NCI-H2107 treated with DMSO at 0.1 percent for 48 hours (cell line): ENCODE data around the gene MITF.

Experiments
- DNase-seq: peaks from one replicate; lab custom pipeline; 2025; ENCODE audit not compliant: unreplicated experiment; lab: John Stamatoyannopoulos, UW

MITF gene

DNA sequence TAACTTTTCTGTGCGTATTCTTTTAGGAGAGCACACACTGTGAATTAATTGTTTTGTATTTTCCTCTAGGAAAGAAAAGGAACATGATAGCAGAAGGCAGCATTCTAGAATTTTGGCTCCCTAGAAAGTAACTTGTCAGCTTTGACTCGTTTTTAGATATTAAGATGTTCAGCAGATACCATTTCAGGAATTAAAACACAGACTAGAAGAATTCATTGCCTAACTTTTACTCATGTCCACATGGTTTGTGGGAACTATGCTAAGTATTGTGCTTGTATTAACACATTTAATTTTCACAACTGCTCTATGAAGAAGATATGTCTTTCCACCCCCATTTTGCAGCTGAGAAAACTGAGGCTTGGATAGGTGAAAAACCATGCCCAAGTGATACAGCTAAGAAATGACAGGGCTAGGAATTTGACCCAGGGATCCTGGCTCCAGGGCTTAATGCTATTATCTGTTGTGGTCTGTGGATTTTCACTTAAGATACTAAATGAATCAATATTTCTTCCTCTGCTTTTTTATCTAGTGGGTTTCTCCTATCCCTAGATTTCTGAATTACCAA, 128.8 kb downstream of the MITF start:
- DNase-seq = no peak

DNA sequence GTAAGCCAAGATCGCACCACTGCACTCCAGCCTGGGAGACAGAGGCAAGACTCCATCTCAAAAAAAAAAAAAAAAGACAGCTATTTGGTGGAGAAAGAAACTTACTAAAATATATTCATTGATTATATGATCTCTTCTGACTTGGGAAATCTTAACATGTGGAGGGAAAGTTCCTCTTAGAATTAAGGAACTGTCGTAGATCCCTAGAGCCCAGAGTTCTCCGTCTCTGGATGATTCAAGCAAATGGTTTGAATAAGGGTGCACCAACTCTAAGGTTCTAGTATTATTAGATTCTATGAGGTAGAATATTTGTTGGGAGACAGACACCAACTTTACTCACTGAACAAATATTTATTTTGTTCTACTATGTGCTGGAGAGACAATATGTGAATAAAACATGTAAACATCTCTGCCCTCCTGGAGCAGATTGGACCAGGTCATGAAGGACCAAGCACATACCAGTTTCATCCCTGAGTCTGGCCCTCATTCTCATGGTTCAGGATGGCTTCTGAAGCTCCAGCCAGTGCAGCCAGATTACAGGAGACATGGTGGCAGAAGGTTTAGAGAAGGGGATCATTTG, 129.7 kb downstream of the MITF start:
- no peak for DNase-seq

DNA sequence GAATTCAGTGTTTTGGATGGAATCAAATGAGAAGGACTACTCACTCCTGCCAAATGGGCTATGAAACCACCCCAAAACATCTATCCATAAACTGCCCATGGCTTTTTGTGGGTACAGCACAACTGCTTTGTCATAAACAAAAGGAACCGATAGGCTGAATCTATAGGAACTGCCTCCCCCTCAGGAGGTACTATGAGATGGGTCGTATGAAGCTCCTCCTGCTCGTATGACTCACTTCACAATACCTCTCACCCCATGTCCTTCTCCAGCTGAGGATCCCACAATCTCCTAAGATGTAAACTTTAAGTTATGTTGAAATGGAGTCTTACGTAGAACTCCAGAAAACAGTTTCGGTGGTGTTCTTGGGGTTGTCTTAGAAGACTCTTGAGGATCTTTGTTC, 130.4 kb downstream of the MITF start:
- no peak for DNase-seq

DNA sequence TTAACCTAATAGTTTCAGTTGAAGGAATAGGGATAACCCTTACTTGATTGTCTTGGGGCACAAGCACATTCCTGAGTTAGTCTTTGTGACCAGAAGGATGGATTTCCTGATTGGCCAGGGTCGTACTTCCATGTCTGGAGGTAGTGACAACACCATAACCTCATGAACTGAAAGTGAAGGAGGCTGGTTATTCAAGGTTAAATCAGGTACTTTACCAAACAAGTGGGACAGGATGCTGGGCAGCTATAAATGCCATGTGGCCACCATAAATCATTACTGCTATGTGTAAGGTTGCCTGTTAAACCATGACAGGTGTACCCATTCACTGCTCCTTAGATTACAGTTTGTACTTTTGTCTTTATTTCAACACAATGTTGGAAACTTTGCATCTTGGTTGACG, 132.0 kb downstream of the MITF start:
- no peak for DNase-seq

DNA sequence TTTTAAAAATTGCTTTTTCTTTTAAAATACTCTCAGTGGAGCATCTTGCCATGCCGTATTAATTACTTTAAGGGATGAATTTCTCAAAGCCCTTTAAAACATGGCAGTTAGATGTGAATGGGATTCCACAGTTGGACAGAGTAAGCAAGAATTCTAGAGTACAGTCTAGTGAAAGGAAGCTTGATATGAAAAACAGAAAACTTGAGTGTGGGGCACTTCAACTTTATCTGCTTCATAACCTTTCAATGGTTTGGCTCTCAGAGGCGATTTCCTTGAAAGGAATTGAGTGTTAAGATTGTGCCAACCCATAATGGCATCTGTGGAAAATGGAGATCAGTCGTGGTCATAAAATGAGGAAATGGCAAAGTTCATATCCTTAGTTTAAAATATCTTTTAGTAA, 132.6 kb downstream of the MITF start:
- no peak for DNase-seq

DNA sequence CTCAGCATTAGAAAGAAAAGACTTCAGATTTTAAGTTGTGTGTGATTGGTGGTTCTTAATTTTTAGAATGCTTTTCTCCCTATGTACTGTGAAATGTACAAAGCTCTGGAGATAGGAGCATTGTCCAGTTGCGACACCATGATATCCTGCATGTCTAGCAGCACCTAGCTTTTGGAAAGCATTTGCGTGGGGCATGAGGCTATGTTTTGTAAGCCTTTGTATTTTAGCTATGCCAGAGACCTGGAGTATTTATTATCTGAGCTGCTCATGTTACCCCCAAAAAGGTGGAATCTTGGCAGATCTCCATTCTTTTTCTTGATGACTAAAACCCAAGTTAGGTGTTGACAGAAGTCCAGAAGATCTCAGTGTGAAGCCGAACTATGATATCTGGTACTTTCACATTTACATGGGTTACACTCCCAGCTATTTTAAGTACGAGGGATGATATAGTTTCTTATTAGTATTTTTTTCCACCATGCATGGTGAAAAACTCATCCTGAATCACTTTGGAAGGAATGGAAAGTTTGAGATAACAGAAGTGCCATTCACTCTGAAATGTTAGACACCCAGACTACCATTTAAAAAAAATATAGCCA, 133.6 kb downstream of the MITF start:
- no peak for DNase-seq

DNA sequence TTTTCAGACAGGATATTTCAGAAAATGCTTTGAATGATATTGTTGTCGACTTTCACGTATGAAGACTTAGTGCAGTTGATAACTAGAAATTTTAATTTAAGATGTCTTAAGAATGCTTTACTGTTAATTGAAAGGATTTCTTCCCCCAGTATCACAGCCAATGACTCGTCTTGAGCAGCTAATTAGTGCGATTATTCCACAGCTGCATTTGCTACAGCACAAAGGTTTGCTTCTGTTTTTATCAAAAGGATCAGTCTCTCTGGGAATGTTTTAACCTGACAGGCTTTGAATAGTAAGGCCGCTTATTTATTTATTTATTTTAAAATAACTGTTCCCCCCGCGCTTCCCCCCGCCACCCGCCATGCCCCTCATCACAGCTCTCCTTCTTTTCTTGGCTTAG, 136.8 kb downstream of the MITF start:
- DNase-seq = no peak

DNA sequence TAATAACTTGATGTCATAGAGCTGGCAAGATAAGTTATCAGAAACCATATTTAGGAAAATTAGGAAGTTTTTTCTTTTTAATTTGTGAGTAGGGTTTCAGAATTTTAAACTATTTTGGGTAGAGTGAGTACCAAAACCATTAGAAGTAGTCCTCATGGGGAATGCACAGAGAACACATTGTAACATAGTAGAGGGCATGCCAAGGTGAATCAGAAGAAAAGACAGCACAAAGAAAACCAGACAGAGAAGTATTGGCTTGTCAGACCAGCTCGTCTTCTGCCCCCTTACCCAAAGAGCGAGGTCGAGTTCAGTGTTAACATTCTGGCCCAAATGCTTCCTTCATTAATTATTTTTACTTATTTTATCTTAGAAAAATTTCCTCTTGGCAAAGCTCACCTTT, 139.0 kb downstream of the MITF start:
- no peak for DNase-seq

DNA sequence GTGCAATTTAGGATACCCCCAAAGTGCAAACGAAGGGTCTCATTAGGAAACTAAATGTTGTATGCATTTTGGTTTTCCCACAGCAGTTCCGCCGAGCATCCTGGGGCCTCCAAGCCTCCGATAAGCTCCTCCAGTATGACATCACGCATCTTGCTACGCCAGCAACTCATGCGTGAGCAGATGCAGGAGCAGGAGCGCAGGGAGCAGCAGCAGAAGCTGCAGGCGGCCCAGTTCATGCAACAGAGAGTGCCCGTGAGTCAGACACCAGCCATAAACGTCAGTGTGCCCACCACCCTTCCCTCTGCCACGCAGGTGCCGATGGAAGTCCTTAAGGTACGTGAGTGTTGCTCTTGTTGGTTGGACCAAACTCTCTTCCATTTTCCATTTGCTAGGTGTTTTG, 139.8 kb downstream of the MITF start:
- no peak for DNase-seq

DNA sequence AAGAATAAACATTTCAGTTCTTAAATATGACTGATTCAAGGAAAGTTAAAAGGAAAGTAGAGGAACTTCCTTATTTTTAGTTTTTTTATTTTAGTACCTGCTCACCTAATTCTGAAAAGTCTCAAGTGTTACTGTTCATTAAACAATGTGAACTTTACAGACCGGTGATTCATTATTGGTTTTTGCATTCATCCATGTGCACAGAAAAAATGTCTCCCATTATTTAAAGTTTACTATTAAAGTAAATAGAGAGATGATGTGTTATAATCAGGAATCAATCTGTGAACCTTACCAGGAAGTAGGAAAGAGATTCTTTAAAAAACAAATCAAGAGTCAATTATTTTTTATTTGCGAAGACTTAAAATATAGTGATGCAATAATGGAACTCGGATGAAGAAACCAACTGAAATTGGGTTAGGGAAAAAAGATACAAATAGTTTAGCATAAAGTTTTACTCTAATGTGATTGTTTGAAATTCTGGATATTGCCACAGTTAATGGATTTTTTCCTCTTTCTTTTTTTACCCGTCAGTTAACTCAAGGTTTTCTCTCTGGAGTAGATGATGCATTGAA, 140.9 kb downstream of the MITF start:
- DNase-seq = no peak

DNA sequence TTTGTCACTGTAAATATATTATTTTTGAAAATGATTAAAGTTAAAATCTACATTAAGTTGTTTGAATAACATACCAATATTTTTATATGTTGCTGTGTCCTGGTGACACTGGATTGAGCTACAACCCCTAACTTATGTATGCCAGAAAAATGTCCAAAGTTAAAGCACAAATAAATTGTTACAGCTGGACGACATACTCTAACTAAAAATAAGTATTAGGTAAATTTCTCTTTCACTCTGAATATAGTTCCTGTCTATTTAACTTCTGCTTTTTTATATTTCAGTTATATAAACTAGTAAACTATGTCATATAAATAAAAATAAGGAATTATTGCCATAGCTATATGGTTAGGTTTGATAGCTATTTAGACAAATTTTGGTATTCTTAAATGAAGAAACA, 141.8 kb downstream of the MITF start:
- no peak for DNase-seq

DNA sequence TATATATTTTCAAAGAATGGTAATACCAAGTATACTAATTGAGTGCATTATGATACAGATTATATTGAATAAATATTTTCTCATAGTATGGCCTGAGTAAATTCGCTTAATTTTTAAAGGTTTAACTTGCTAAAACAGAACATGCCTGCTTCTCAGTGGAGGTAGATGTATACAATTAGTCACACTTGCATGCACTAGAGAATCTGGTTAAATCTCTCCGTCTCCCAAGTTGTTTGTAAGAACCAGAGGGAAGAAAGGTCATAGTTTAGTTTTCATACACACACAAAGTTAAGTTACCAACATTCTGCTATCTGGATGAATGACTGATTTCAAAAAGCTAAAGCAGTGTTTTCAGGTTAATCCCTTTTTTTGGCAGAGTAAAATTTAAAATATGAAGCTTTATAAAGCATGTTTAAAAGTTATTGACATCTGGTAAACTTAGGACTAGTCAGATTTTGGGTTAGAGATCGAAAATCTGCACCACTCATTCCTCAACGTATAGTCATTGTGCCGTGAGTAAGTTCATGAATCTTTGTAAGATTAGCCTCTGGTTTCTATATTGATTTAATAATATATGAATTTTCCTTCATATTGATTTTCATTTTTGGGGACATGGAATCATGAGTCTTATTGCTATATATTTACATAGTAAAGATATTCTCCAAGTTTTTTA, 142.6 kb downstream of the MITF start:
- DNase-seq = no peak

DNA sequence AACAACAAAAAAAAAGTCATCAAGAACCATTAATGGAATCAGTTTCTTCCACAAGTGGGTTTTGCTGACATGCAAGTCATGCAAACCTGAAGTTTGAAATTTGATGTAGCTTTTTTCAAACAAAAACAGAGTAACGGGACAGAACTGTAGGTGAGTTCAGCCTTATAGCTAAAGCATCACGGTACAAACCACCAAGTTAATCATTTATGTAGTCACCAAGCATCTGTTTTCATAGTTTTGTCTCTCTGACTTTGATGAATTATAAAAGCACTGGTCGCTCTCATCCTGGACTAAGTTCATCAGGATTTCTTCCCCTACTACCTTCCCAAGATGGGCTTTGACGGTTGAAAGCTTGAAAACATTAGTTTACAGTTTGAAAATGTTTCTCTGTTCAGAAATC, 143.3 kb downstream of the MITF start:
- no peak for DNase-seq

DNA sequence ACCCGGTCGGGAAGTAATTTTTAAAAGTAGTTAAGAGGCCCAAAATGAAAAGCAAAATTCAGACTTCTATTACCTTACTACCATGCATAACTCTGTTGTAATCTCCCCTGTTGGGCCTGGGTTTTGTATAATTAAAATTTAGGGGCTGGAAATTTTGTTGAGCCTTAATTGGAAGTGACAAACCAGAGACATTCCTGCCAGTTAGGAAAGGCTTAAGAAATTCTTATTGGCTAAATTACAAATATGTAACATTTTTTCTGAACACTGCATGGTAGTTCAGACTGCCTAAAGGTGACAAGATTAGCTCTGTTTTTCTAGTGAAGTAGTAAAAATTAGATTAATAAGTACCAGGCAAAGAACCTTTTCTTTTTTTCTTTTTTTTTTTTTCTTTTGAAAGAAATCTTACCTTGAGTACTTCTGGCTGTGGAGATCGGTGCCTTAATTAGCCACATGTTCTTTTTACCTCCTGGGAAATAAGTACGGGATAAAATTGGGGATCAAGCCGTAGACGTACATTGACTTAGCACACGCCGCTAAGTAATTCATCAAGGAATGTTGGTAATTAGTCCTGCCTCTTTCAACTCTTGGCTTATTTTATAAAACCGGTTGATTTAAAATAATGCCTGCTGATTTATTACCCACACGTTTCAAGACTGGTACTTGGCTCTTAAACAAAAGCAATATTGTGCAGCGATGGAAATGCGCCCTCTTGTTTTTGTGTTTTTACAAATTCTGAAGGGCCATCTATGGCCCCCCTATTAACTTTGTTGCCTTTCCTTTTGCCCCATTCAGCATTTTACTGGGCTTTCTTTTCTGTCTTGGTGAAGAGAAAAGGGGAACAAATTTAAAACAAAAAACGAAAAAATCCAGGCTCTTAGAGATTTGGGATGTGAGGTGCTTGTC, 149.0 kb downstream of the MITF start:
- DNase-seq = no peak

DNA sequence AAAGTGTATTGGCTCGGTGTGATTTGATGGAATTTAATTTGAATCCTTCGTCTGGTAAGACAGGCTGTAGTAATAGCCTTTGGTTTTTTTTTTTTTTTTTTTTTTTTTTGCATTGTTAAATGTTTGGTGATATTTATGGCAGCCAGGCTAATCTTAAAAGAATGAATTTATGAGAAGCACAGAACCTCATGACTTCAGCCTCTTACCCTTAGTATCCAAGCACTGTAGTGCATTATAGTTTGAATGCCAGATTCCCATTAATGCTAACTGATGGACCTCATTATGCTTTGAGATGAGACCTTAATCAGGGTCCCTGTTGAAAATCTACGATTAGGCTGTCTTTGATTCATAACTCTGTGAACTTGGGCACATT, 149.7 kb downstream of the MITF start:
- DNase-seq = no peak

DNA sequence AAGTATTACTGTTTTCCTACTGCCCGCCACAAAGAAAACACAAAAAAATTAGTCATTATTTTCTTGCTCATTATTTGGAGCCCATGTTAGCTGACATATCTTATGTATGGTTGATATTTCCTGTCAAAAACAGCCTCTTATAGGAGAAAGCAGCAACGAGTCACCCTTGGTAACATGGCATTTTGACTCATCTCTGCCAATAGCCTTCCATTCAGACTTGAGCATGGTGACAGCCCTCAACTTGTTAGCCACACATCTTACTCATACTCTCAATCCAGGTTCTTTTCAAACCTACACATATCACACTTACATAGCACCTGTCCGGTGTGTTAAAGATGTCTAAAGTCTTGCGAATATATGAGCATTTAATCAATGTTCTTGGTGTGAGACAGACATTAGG, 150.8 kb downstream of the MITF start:
- no peak for DNase-seq

DNA sequence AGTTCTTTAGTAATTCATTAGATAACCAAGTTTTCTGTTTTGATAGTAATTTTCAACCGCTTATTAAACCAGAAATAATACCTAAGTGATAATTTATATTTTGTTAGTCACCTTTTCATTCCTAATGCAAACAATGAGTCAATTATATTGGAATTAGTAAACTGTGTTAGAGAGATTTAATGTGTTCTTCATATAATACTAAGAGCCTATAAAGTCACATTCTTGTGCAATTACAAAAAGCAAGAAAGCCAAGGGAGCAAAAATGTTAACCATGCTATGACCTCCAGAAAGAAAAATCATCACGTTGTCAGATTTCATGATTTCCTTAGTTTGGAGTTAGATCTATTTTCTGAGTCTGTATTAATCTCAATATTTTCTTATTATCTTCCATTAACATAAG, 151.4 kb downstream of the MITF start:
- DNase-seq = no peak

DNA sequence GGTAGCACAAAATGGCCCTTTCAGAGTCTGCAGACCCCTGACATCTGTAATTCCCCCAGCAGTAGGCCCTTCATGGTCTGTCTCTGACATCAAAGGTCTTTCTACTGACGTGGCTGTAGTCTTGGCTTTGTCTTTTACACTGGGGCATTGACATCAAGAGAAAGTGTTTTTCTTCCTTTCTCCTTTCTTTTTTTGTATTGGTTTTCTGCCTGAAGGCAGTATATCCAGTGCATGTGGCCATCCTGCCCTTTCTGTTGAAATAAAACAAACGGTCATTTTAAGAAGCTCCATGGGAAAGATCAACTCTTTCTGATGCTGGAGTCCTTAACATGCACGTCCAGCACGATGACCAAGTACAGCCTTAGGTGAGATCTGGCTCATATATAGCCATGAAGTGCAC, 153.4 kb downstream of the MITF start:
- DNase-seq = no peak

DNA sequence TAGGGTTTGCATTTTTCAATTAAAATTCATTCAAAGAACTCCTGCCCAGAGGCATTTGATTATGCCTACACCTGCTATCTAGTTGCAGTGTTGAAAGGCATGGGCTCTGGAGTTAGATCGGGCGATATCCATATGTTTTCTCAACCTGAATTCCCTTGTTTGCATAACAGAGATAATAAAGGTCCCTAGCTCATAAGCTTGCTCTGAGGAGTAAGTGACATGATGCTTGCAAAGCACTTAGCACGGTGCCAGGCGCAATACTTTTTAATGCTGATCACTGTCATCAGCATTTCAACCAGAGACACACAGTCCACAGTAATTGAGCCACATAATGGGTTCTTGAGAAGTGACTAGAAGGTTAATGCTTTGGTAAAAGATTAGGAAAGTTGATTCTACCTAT, 154.0 kb downstream of the MITF start:
- no peak for DNase-seq

DNA sequence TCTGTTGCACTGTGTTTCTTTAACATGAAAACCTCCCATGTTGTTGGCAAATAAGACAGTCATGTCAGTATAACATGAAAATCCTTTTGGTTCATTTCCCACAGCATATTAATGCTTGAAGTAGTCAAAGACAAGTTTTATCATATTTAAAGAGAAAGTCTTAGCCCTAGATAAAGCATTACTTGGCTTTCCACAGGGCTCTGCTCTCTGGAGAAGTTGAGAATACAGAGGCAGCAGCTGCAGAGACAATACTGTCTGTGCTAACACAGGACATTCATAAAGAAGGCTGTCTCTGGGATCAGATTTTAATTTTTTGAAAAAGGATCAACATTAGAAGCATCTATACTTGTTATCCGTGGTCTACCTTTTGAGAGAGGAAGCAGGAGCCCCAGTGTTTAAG, 156.8 kb downstream of the MITF start:
- no peak for DNase-seq

DNA sequence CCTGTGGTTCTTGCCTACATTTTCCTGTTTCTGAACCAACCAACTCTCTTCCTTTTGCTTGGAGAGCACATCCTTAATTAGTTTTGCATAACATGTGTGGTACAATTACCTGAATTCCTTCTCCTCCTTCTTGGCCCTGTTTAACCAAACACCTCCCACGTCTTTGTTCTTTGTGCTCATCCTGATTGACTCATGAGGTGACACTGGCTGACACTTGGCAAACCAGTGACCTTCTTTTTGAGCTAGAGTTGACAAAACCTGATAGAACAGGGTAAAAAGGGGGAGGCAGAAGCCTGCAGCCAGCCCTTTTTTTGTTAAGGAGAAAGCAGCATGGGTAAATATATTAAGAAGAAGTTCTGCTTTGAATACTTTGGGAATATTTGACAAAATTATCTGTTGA, 161.1 kb downstream of the MITF start:
- DNase-seq = no peak
